Ureter (tissue), 1 donor: ENCODE measurements around the gene MAP1LC3B. TPM values are rescaled to one million over a fixed set of nuclear protein-coding genes. Genes with fewer than 3 reads are reported as not detected.

Source experiments
- DNase-seq: peaks from one replicate; pipeline ENCODE4 v3.0.0-alpha.2; 2020; ENCODE audit warnings: low spot score
- total RNA-seq: library from RNA; stranded (reverse); gene quantifications from one replicate; pipeline ENCODE4 v1.2.4, GENCODE V29; 2023
- donor health status: DM: yes; HTN: yes; CAD: no.

Gene MAP1LC3B
- total RNA-seq, 1 donor from 2014 or later, result 38.3 TPM

GRCh38 chr16:87431926-87432325 lies 39.8 kb downstream of the MAP1LC3B start:
- no peak for DNase-seq

GRCh38 chr16:87432330-87432915 lies 40.3 kb downstream of the MAP1LC3B start:
- DNase-seq, result no peak

GRCh38 chr16:87434146-87434667 lies 42.1 kb downstream of the MAP1LC3B start:
- no peak for DNase-seq

GRCh38 chr16:87435372-87436224 lies 43.5 kb downstream of the MAP1LC3B start:
- DNase-seq, result no peak

- DNase-seq, result no peak
Observed at GRCh38 chr16:87436225-87437172, 44.4 kb downstream of the MAP1LC3B start.

GRCh38 chr16:87437327-87437726 lies 45.2 kb downstream of the MAP1LC3B start:
- DNase-seq, result no peak

GRCh38 chr16:87437911-87438610 lies 45.9 kb downstream of the MAP1LC3B start:
- no peak for DNase-seq

- DNase-seq, result no peak
Observed at GRCh38 chr16:87438611-87438985, 46.5 kb downstream of the MAP1LC3B start.

- DNase-seq, result no peak
Observed at GRCh38 chr16:87439926-87440325, 47.8 kb downstream of the MAP1LC3B start.

GRCh38 chr16:87441886-87442580 lies 49.9 kb downstream of the MAP1LC3B start:
- DNase-seq, result no peak

- no peak for DNase-seq
Observed at GRCh38 chr16:87442581-87442966, 50.4 kb downstream of the MAP1LC3B start.

- no peak for DNase-seq
Observed at GRCh38 chr16:87443016-87443415, 50.9 kb downstream of the MAP1LC3B start.

- DNase-seq, result no peak
Observed at GRCh38 chr16:87443964-87444363, 51.8 kb downstream of the MAP1LC3B start.

- no peak for DNase-seq
Observed at GRCh38 chr16:87445486-87445885, 53.4 kb downstream of the MAP1LC3B start.

GRCh38 chr16:87446479-87446878 lies 54.3 kb downstream of the MAP1LC3B start:
- no peak for DNase-seq

- no peak for DNase-seq
Observed at GRCh38 chr16:87447323-87447722, 55.2 kb downstream of the MAP1LC3B start.

GRCh38 chr16:87448866-87449265 lies 56.7 kb downstream of the MAP1LC3B start:
- DNase-seq, result no peak

- DNase-seq, result no peak
Observed at GRCh38 chr16:87451563-87452210, 59.6 kb downstream of the MAP1LC3B start.

- no peak for DNase-seq
Observed at GRCh38 chr16:87453326-87453725, 61.2 kb downstream of the MAP1LC3B start.
